Activated CD4-positive, alpha-beta T cell treated with anti-CD3 and anti-CD28 coated beads, Interleukin-2, amount 50 U/mL, for 4 hours (primary cell): ENCODE data around the gene SLC2A11.

Experiments used
- DNase-seq, 2 experiments: peaks; one replicate each; pipeline ENCODE4 v3.0.0-alpha.2; 2020

The SLC2A11 gene

GRCh38 chr22:23832226-23833016, 25.3 kb upstream of the SLC2A11 start:
- no peak for DNase-seq

- DNase-seq: no peak
Measured at GRCh38 chr22:23833017-23833751, 24.5 kb upstream of the SLC2A11 start.

- DNase-seq: no peak
Measured at GRCh38 chr22:23833911-23834317, 23.8 kb upstream of the SLC2A11 start.

- no peak for DNase-seq
Measured at GRCh38 chr22:23834406-23834792, 23.3 kb upstream of the SLC2A11 start.

- no peak for DNase-seq
Measured at GRCh38 chr22:23834793-23835483, 22.7 kb upstream of the SLC2A11 start.

GRCh38 chr22:23835484-23836144, 22.1 kb upstream of the SLC2A11 start:
- DNase-seq: no peak

GRCh38 chr22:23836281-23836680, 21.4 kb upstream of the SLC2A11 start:
- DNase-seq: no peak

- no peak for DNase-seq
Measured at GRCh38 chr22:23836692-23837495, 20.8 kb upstream of the SLC2A11 start.

GRCh38 chr22:23837496-23837859, 20.2 kb upstream of the SLC2A11 start:
- DNase-seq: no peak

- DNase-seq: no peak
Measured at GRCh38 chr22:23837911-23838680, 19.6 kb upstream of the SLC2A11 start.

- peak; percentile 93 to 94 for DNase-seq
Measured at GRCh38 chr22:23838681-23839468, 18.8 kb upstream of the SLC2A11 start, which contains the start of gene DERL3. Gene DERL3 (minus strand): TSS chr22:23839006. CDS start chr22:23838987, 19 bp downstream.

GRCh38 chr22:23840026-23840425, 17.6 kb upstream of the SLC2A11 start:
- DNase-seq: no peak

- no peak for DNase-seq
Measured at GRCh38 chr22:23841292-23841691, 16.4 kb upstream of the SLC2A11 start.

GRCh38 chr22:23841736-23842445, 15.8 kb upstream of the SLC2A11 start:
- no peak for DNase-seq

- DNase-seq: no peak
Measured at GRCh38 chr22:23842599-23842998, 15.1 kb upstream of the SLC2A11 start.

- DNase-seq: no peak
Measured at GRCh38 chr22:23844739-23845202, 12.9 kb upstream of the SLC2A11 start.

GRCh38 chr22:23845265-23846080, 12.2 kb upstream of the SLC2A11 start:
- DNase-seq: no peak

GRCh38 chr22:23846081-23846469, 11.6 kb upstream of the SLC2A11 start:
- DNase-seq: no peak
